Choroid plexus epithelial cell (primary cell): ENCODE measurements around the gene DHRS4L2.
"Not testable (repeated sequence)": the region's sequence is repeated elsewhere in the genome, so short reads cannot be mapped to it uniquely, and the experiment has no call there.

ENCODE experiments used
- DNase-seq: peaks from one replicate; pipeline ENCODE4 v3.0.0-alpha.2; 2010; ENCODE audit warnings: low read depth
- H3K4me3 ChIP-seq: 2 replicates; pipeline ENCODE4 v1.5.1; 2011; ENCODE audit warnings: low read depth, mild to moderate bottlenecking, control low read depth, low read length, moderate library complexity
- CTCF ChIP-seq: conservative IDR thresholded peaks from 2 replicates; pipeline ENCODE4 v1.5.1; 2011; ENCODE audit warnings: low read depth, mild to moderate bottlenecking, control low read depth, inconsistent platforms, low read length, moderate library complexity

Gene DHRS4L2

GRCh38 chr14:23984891-23985602, 3.7 kb upstream of the DHRS4L2 start:
- no peak for TF ChIP-seq CTCF
- peak; percentile 89 for DNase-seq
- no peak overlapping the region for H3K4me3 ChIP-seq

GRCh38 chr14:23988223-23988606, 514 bp upstream of the DHRS4L2 start:
- not testable (repeated sequence) for DNase-seq, H3K4me3 ChIP-seq

GRCh38 chr14:23989734-23990445, 1.2 kb downstream of the DHRS4L2 start:
- not testable (repeated sequence) for H3K4me3 ChIP-seq, DNase-seq

- DNase-seq, H3K4me3 ChIP-seq: not testable (repeated sequence)
Observed at GRCh38 chr14:23990961-23991360, 2.2 kb downstream of the DHRS4L2 start.

GRCh38 chr14:23993042-23993441, 4.3 kb downstream of the DHRS4L2 start:
- DNase-seq, H3K4me3 ChIP-seq: not testable (repeated sequence)

- not testable (repeated sequence) for H3K4me3 ChIP-seq, DNase-seq
Observed at GRCh38 chr14:23996009-23996408, 7.3 kb downstream of the DHRS4L2 start.

- not testable (repeated sequence) for H3K4me3 ChIP-seq
Observed at GRCh38 chr14:23996825-23997224, 8.1 kb downstream of the DHRS4L2 start.

GRCh38 chr14:23999640-24000039, 10.9 kb downstream of the DHRS4L2 start:
- DNase-seq, H3K4me3 ChIP-seq: not testable (repeated sequence)

More at GRCh38 chr14:23996825-23997224, 8.1 kb downstream of the DHRS4L2 start:
- not testable (repeated sequence) for DNase-seq

- not testable (repeated sequence) for H3K4me3 ChIP-seq, DNase-seq
Observed at GRCh38 chr14:24001078-24001477, 12.3 kb downstream of the DHRS4L2 start.

GRCh38 chr14:24001679-24002078, 12.9 kb downstream of the DHRS4L2 start:
- DNase-seq, H3K4me3 ChIP-seq: not testable (repeated sequence)

GRCh38 chr14:24006471-24006816, 17.7 kb downstream of the DHRS4L2 start:
- peak overlapping the region; percentile 45 for H3K4me3 ChIP-seq
- not testable (repeated sequence) for DNase-seq

GRCh38 chr14:24006817-24007652, 18.3 kb downstream of the DHRS4L2 start:
- peak; percentile 33 for DNase-seq
- H3K4me3 ChIP-seq = peak overlapping the region; percentile 45

GRCh38 chr14:24011051-24011450, 22.3 kb downstream of the DHRS4L2 start:
- no peak overlapping the region for H3K4me3 ChIP-seq
- TF ChIP-seq CTCF = no peak
- no peak for DNase-seq

GRCh38 chr14:24012726-24013273, 24.1 kb downstream of the DHRS4L2 start:
- H3K4me3 ChIP-seq = not testable (repeated sequence)

More at GRCh38 chr14:24012726-24013273, 24.1 kb downstream of the DHRS4L2 start:
- DNase-seq = not testable (repeated sequence)
